ENCODE results near the gene AHRR.
"Not testable (repeated sequence)": the region's sequence is repeated elsewhere in the genome, so short reads cannot be mapped to it uniquely, and the experiment has no call there.

The AHRR gene

DNA sequence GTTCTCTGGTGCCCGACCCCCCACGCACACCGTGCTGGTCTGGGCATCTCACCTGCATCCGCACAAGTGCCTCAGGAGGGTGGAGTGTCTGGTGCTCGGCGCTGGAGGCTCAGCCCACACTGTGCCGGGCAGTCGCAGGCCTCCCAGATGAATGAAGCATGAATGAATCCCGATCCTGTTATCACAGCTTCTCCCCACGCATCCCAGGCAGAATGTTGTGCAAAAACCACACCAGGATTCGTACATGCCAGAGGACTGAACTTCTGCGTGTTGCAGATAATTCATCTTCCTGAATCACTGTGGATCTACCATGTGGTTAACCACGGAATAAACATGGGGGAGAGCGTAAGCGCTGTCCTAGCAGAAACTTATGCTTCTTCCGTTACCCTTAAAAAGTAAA is 24.6 kb upstream of the AHRR start:
- H3K36me3 ChIP-seq (ENCODE audit: insufficient read depth, low read depth, low read length); H3K27ac ChIP-seq (ENCODE audit: low read length); H3K4me3 ChIP-seq (ENCODE audit: low read length); H3K9ac ChIP-seq (ENCODE audit: low read depth, low read length); H3K27me3 ChIP-seq (ENCODE audit: insufficient read depth, low read length); H3K9me3 ChIP-seq (ENCODE audit: insufficient read depth, low read depth, low read length); H3K4me1 ChIP-seq (ENCODE audit: insufficient read depth, low read length): not testable (repeated sequence)

DNA sequence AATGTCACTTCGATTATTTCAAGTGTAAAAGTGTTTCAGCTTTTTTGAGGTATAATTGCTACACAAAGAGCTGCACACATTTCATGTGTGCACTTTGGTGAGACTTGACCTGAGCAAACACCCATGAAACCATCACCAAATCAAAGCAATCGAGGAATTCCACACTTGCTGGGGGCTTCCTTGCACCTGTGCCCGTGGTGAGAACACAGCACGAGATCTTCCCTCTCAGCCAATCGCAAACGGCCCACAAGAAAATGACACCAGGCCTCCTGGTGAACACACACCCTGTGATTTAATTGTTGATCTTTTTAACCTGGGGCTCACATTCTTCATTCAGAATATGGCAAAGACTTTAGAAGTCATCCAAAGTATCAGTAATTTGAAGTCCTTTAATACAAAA is 24.1 kb upstream of the AHRR start:
- H3K36me3 ChIP-seq (ENCODE audit: insufficient read depth, low read depth, low read length); H3K4me3 ChIP-seq (ENCODE audit: low read length); H3K27ac ChIP-seq (ENCODE audit: low read length); H3K9me3 ChIP-seq (ENCODE audit: insufficient read depth, low read depth, low read length); H3K27me3 ChIP-seq (ENCODE audit: insufficient read depth, low read length); H3K9ac ChIP-seq (ENCODE audit: low read depth, low read length); H3K4me1 ChIP-seq (ENCODE audit: insufficient read depth, low read length): not testable (repeated sequence)

GRCh38 chr5:297991-298736 is 23.4 kb upstream of the AHRR start:
- not testable (repeated sequence) for H3K36me3 ChIP-seq (ENCODE audit: insufficient read depth, low read depth, low read length); H3K27me3 ChIP-seq (ENCODE audit: insufficient read depth, low read length); H3K9ac ChIP-seq (ENCODE audit: low read depth, low read length); H3K27ac ChIP-seq (ENCODE audit: low read length); H3K9me3 ChIP-seq (ENCODE audit: insufficient read depth, low read depth, low read length); H3K4me1 ChIP-seq (ENCODE audit: insufficient read depth, low read length)
- peak overlapping the region; percentile 40; the same call in 1 of the 2 replicates for H3K4me3 ChIP-seq (ENCODE audit: low read length)

- 0 out of 2 replicates have a peak, but pooled peaks cover 2% of the 10 kb centered on the region for H3K4me1 ChIP-seq (ENCODE audit: insufficient read depth, low read length)
These were observed 22.8 kb upstream of the AHRR start for GRCh38 chr5:298737-299125.

DNA sequence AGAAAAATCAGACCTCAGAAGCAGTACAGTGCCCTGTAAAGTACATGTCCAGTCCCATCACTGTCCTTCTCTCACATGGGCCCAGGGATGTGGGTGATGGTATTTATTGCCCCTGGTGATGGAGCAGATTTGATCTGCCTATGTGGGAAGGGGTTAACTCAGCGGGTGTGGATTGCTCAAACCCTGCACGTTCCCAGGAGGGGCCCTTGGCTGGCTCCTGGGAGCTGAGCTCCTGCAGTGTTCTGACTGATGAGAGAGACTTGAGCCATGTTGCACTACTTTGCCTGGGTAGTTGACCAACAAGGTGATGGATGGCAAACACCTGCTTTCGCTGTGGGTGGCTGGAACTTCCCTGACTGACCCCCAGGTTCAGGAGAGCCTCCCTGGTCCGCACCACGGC is 21.6 kb upstream of the AHRR start:
- not testable (repeated sequence) for H3K4me3 ChIP-seq (ENCODE audit: low read length); H3K36me3 ChIP-seq (ENCODE audit: insufficient read depth, low read depth, low read length); H3K27me3 ChIP-seq (ENCODE audit: insufficient read depth, low read length); H3K27ac ChIP-seq (ENCODE audit: low read length); H3K9me3 ChIP-seq (ENCODE audit: insufficient read depth, low read depth, low read length); H3K9ac ChIP-seq (ENCODE audit: low read depth, low read length); H3K4me1 ChIP-seq (ENCODE audit: insufficient read depth, low read length)

More at GRCh38 chr5:298737-299125, 22.8 kb upstream of the AHRR start:
- no peak overlapping the region for H3K4me3 ChIP-seq (ENCODE audit: low read length)
- H3K9ac ChIP-seq (ENCODE audit: low read depth, low read length), result no peak overlapping the region
- no peaks in the 10 kb centered on the region for H3K27me3 ChIP-seq (ENCODE audit: insufficient read depth, low read length)
- H3K27ac ChIP-seq (ENCODE audit: low read length), result no peak overlapping the region
- H3K9me3 ChIP-seq (ENCODE audit: insufficient read depth, low read depth, low read length), result no peaks in the 10 kb centered on the region
- H3K36me3 ChIP-seq (ENCODE audit: insufficient read depth, low read depth, low read length), result no peaks in the 10 kb centered on the region

GRCh38 chr5:300691-301435 is 20.7 kb upstream of the AHRR start:
- not testable (repeated sequence) for H3K4me1 ChIP-seq (ENCODE audit: insufficient read depth, low read length); H3K27me3 ChIP-seq (ENCODE audit: insufficient read depth, low read length); H3K4me3 ChIP-seq (ENCODE audit: low read length); H3K36me3 ChIP-seq (ENCODE audit: insufficient read depth, low read depth, low read length); H3K9me3 ChIP-seq (ENCODE audit: insufficient read depth, low read depth, low read length); H3K9ac ChIP-seq (ENCODE audit: low read depth, low read length); H3K27ac ChIP-seq (ENCODE audit: low read length)

DNA sequence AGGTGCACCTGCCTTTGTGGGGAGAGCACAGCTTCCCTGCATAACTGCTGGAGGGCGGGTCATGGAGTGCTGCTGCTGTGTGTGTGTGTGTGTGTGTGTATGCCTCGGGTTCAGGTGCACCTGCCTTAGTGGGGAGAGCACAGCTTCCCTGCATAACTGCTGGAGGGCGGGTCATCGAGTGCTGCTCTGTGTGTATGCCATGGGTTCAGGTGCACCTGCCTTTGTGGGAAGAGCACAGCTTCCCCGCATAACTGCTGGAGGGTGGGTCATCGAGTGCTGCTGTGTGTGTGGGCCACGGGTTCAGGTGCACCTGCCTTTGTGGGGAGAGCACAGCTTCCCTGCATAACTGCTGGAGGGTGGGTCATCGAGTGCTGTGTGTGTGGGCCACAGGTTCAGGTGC is 19.1 kb upstream of the AHRR start:
- H3K4me1 ChIP-seq (ENCODE audit: insufficient read depth, low read length); H3K9ac ChIP-seq (ENCODE audit: low read depth, low read length); H3K27me3 ChIP-seq (ENCODE audit: insufficient read depth, low read length); H3K4me3 ChIP-seq (ENCODE audit: low read length); H3K27ac ChIP-seq (ENCODE audit: low read length); H3K9me3 ChIP-seq (ENCODE audit: insufficient read depth, low read depth, low read length): not testable (repeated sequence)
- peaks cover 12% of the 10 kb centered on the region; the same call in 1 of the 2 replicates for H3K36me3 ChIP-seq (ENCODE audit: insufficient read depth, low read depth, low read length)

- H3K27me3 ChIP-seq (ENCODE audit: insufficient read depth, low read length), result no peaks in the 10 kb centered on the region
- no peak overlapping the region for H3K9ac ChIP-seq (ENCODE audit: low read depth, low read length)
- H3K4me1 ChIP-seq (ENCODE audit: insufficient read depth, low read length), result 0 out of 2 replicates have a peak, but pooled peaks cover 1% of the 10 kb centered on the region
- H3K27ac ChIP-seq (ENCODE audit: low read length), result no peak overlapping the region
- no peak overlapping the region for H3K4me3 ChIP-seq (ENCODE audit: low read length)
- no peaks in the 10 kb centered on the region for H3K9me3 ChIP-seq (ENCODE audit: insufficient read depth, low read depth, low read length)
- H3K36me3 ChIP-seq (ENCODE audit: insufficient read depth, low read depth, low read length), result peaks cover 12% of the 10 kb centered on the region; the same call in 1 of the 2 replicates
These were observed 18.5 kb upstream of the AHRR start for GRCh38 chr5:302966-303365.

GRCh38 chr5:303741-304140 is 17.8 kb upstream of the AHRR start:
- not testable (repeated sequence) for H3K4me3 ChIP-seq (ENCODE audit: low read length); H3K27ac ChIP-seq (ENCODE audit: low read length)
- H3K36me3 ChIP-seq (ENCODE audit: insufficient read depth, low read depth, low read length), result peaks cover 12% of the 10 kb centered on the region; the same call in 1 of the 2 replicates

GRCh38 chr5:305050-305449 is 16.5 kb upstream of the AHRR start:
- Histone ChIP-seq H3K9me3 (ENCODE audit: insufficient read depth, low read depth, low read length) (no peaks in the 10 kb centered on the region), H3K36me3 (ENCODE audit: insufficient read depth, low read depth, low read length) (peaks cover 12% of the 10 kb centered on the region; the same call in 1 of the 2 replicates), H3K27ac (ENCODE audit: low read length) (no peak overlapping the region), H3K9ac (ENCODE audit: low read depth, low read length) (no peak overlapping the region), H3K4me1 (ENCODE audit: insufficient read depth, low read length) (no peaks in the 10 kb centered on the region; the same call in 1 of the 2 replicates), H3K27me3 (ENCODE audit: insufficient read depth, low read length) (no peaks in the 10 kb centered on the region), H3K4me3 (ENCODE audit: low read length) (no peak overlapping the region)

More at GRCh38 chr5:303741-304140, 17.8 kb upstream of the AHRR start:
- not testable (repeated sequence) for H3K9me3 ChIP-seq (ENCODE audit: insufficient read depth, low read depth, low read length); H3K4me1 ChIP-seq (ENCODE audit: insufficient read depth, low read length); H3K27me3 ChIP-seq (ENCODE audit: insufficient read depth, low read length); H3K9ac ChIP-seq (ENCODE audit: low read depth, low read length)

DNA sequence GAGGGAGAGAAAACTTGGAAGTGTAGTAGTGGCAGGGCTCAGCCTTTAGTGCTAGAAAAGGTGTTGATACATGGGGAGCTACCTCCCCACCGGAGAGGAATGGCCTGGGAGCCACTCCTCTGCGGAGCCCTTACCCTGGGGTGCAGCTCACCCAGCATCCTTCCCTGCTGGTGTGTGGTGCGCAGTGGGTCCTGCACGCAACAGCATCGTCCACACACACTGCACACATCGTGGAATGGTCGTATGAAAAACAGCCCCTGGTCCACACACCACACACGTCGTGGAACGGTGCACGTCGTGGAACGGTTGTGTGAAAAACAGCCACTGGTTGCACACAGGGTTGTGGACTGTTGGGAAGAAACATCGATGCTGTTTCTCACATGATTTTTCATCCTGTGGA is 16.1 kb upstream of the AHRR start:
- Histone ChIP-seq H3K9ac (ENCODE audit: low read depth, low read length) (no peak overlapping the region), H3K4me1 (ENCODE audit: insufficient read depth, low read length) (no peaks in the 10 kb centered on the region; the same call in 1 of the 2 replicates), H3K9me3 (ENCODE audit: insufficient read depth, low read depth, low read length) (no peaks in the 10 kb centered on the region), H3K27ac (ENCODE audit: low read length) (no peak overlapping the region), H3K36me3 (ENCODE audit: insufficient read depth, low read depth, low read length) (peaks cover 16% of the 10 kb centered on the region; the same call in 1 of the 2 replicates), H3K4me3 (ENCODE audit: low read length) (no peak overlapping the region), H3K27me3 (ENCODE audit: insufficient read depth, low read length) (no peaks in the 10 kb centered on the region)

Data from iPS-20b (cell line).